Fibroblast of peridontal ligament (primary cell): ENCODE results near the gene TXNIP.
A peak's percentile ranks its signal among the peaks of the same experiment; 100 is the strongest.

Experiments
- DNase-seq: peaks from one replicate; pipeline ENCODE4 v3.0.0-alpha.2; 2010; ENCODE audit errors: extremely low read depth

The TXNIP gene

DNA sequence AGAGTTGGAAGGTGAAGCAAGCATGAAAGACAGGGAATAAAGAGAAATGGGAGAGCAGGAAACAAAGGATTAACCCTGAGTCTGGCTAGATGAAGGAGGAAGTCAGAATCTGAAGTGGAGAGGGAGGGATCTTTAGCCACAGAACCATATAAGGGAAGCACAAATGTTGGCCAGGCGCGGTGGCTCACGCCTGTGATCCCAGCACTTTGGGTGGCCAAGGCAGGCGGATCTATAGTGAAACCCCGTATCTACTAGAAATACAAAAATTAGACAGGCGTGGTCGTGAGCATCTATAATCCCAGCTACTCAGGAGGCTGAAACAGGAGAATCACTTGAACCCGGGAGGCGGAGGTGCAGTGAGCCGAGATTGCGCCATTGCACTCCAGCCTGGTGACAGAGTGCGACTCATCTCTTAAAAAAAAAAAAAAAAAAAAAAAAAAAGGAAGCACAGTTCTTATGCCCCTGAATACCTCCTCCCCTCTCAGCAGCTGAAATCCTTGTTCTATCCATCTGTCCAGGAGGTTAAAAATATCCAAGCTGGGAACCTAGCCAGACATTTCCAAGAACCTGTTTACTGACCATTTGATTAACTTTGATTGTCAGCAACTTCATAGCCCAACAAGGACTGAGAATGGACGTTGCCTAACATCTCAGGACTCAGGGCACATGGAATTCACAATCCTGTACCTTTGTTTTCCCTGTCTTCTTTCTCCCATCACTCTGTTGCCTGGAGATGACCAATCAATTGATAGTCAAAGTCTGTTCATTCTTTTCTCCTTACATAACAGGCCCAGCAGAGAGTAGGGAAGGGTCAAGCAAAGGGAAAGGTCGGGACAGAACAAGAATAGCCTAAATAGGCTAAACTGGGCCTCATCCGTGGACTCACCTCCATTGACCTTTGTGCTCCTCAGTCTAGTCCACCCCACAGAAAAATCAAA lies 10.6 kb downstream of the TXNIP start:
- peak; percentile 79 for DNase-seq

DNA sequence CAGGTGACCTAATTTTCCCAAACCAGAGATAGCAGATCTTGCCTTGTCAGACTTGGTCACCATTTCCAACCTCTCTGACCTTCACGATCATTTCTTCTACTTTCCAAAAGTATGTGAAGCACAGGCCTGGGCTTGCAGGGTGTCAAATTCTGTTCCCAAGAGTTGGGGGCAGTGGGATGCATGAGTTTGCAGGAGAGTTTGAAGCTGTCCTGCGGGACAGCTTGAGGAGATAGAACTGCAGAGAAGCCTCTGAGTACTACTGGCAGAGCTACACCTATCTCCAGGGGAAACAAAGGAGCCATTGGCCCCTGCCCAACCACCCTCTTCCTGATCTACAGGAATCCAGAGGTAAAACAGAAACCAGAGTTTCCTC lies 11.3 kb downstream of the TXNIP start:
- no peak for DNase-seq

DNA sequence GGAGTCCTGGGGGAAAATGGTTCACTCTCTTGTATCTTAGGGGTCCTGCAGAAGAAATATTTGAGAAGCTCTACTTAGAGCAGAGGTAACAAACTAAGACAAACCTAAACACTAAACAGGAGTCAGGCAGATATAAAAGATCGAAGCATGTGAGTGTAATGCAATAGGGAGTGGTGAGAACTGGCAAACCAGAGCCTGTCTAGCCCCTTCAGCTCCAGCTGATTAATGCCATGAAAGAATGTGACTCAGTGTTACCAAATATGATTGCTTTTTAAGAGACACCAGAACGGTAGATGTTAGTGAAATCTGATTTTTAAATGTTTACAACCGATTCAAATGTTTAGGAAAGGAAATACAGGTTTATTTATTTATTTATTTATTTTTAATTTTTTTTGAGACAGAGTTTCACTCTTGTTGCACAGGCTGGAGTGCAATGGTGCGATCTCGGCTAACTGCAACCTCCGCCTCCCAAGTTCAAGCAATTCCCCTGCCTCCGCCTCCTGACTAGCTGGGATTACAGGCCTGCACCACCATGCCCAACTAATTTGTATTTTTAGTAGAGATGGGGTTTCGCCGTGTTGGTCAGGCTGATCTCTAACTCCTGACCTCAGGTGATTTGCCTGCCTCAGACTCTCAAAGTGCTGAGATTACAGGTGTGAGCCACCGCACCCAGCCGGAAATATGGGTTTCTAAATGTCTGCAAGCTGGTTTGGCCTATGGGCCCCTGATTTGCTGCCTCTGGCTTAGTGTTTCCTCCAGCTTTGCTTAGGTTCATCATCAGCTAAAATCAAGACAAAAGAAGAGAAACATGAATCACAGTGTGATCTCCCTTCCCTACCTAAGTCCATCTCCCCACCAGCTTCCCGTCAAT lies 12.2 kb downstream of the TXNIP start:
- no peak for DNase-seq

DNA sequence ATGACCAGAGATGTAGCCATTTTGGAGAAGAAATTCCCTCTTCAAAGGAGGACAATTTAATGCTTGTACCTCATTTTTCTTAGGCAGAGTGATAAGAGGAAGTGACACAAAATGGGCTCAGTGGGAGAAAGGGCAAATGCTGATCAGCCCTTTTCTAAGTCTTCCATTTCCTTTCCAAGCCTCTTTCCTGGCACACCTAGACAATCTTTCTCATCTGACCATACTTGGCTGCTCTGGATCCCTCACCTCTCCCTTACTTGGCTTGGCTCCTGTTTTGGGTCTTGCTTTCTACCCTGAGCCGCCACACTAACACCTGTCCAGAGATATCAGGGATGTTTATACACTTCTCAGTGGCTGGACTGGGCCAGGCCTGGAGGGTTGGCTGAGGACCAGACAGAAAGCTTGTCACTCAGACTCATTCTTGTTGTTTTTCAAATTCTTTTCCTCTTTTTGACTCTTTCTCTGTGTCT lies 13.1 kb downstream of the TXNIP start:
- no peak for DNase-seq

DNA sequence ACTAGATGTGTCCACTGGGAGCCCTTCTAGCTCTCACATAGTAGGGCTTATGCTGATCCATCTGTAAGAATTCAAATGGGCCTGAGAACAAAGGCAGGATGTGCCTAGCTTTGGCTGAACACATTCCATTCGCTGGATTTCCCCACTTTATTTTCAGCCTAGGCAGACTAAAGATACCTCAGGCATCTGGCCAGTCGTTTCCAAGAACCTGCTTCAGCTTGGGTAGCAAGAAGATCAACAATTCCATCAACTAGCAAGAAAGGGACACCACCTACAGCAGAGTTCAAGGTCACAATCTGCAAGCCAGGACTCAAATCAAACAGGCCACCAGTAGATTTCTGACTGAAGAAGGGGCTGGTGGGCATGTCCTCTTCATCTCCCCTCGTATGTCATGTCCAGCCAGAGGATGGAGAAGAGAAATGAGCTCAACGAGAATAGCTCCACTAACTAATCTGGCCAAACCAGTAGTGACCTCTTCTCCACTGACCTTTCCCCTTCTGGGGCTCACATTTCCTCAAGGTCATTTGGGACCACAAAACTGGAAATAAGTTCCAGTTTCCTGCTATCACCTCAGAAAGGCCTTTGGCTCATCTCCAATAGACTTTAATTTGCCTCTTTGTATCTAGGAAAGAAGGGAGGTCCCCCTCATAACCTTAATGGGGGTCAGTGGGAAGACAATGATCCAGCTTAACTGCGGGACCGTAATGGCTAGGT lies 14.2 kb downstream of the TXNIP start:
- no peak for DNase-seq

DNA sequence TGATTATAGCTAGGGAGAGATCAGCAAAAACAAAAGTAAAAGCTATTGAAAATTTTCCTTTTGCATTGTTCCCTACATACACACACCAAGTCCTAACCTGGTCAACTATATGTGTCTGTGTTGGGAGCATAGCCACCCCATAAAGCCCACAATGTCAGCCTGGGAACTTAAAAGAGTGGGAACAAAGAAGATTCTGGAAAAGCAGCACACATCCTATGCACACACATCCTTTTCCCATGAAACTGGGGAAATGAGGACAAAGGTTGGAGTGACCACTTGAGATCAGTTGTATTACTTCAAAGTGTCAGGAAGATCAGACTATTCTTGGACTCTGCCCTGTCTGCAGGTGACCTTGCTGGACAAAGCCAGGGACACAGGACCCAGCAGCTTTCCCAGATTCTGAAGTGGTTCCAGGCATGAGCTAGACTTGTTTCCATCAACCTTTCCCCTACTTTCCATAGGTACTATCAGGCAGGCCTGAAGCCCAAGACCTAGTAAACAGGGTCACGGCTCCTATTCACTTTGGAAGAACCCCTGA lies 15.9 kb downstream of the TXNIP start:
- DNase-seq, result no peak

DNA sequence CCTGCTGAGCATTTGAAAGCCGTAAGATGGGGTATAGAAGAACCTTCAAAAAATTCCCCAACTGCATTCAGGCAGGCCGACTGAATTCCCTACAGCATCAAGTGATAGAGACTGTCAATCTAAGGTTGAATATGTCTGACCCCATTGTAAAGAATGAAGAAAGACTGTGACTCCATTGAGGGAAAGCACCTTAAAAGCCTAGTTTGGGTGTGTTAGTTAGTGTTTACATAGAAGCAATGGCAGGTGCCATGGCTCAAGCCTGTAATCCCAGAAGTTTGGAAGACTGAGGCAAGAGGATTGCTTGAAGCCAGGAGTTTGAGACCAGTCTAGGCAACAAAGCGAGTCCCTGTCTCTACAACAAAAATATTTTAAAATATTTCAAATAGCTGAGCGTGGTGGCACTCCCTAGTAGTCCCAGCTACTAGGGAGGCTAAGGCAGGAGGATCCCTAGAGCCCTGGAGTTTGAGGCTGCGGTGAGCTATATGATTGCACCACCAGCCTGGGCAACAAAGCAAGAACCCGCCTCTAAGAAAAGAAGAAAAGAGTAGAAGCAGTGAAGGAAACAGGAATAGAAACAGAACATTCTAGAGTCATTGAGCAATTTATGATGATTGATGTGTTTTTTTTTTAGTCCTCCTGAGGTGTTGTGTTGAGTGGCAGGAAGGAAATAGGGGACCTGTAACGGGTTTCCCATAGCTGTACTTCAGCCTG lies 16.5 kb downstream of the TXNIP start:
- no peak for DNase-seq

DNA sequence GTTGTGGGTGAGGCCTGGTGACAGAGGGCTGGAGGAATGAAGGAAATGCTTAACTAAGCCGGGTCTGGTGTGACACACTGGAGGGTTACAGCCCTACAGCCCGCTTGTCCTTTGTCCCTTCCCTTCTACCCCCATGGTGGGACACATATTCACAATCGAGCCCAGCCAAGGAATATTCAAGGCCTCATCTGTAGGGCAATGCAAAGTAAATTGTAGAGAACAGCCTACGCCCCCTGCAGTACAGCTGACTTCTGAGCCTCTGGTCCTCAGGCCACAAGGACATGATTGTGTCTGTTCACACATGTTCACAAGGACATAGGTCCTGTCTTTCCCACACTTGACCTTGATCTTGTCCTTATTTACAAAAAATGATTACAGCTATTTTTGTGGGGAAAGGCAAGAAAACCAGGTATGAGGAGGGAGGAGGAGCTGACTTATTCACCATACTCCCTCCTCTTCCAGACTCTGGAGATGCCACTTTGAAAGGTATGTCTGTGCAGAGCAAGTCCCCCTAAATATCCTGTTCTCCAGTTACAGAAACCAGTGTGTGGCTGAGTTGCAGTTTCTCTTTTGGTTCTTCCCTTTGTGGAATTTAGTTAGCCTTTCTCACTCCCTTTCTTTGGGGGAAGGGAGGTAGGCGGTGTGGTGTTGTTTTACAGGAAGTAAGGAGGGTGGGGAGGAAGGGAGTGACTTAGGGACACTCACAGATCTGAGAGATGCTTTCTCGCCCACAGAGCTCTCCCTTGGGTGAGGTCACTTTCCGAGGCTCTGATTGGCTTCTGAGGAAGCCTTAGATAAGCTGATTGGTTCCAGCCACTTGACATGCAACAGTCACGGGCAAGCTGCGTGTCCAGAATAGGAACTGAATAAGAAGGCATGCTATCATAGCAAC lies 17.3 kb downstream of the TXNIP start:
- DNase-seq, result peak; percentile 100

DNA sequence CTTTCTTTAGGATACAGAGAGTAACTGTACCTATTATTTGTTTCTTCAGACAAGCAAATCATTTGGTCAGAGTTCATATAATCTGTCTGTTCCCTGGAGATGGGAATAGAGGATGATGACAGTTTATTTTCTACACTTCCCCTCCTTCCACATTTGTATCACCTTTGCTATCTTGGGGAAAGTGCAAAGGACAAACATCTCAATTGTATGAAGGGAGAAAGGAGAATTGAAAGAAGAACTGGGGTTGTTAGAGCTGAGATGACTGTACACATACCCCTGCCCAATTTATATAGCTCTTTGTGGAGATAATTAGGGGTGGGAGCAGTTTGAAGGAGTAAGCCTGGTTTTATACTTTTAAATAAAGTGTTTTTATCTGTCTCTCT lies 17.9 kb downstream of the TXNIP start:
- no peak for DNase-seq

DNA sequence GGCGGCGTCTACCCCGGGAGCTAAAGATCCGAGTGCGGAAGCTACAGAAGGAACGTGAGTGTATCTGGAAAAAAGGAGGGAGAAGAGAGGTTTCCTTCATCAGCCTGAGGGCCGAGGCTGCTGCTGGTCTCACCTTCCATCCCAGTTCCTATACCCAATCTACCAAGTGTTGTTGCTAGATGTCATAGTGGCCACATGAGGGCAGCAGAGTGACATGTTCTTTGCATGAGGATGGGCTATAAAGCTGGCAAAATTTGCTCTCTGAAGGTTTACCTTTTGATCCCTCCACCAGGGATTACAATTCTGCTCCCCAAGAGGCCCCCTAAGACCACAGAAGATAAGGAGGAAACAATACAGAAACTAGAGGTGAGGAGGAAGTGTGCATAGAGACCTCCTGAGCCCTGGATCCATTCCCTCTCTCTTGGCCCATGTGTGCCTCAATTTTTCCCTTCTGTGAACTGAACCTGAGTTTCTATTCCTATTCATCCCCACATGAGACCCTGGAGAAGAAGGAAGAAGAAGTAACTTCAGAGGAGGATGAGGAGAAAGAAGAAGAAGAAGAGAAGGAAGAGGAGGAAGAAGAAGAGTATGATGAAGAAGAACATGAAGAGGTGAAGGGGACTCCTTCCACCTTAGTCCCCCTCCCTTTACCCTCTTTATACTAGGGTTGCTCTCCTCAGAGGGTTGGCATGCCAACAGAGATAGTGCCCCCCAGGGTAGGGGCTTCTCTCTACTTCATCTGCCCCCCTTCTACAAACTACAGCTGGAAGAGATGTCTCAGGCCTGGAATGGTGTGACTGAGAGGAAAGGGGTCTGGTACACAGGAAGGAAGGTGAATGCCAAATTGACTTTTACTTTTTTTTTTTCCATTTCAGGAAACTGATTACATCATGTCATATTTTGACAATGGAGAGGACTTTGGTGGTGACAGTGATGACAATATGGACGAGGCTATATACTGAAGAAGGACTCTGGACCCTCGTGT lies 18.6 kb downstream of the TXNIP start:
- DNase-seq, result peak; percentile 88

DNA sequence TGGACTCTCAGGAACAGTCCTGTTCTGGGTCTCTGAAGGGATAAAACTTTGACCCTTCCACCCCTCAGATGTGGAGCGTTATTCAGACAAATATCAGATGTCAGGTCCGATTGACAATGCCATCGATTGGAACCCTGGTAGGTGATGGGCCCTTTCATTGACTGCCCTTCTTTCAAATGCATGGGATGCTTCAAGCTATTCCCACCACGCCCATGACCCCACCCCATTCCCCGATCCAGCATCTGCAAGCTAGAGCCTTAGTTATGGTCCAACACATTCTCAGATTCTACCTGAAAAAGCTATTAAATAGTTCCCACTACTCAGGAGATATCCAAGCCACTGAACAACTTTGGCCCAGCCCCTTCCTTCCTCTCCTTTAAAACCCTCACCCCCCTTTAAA lies 19.4 kb downstream of the TXNIP start:
- no peak for DNase-seq

DNA sequence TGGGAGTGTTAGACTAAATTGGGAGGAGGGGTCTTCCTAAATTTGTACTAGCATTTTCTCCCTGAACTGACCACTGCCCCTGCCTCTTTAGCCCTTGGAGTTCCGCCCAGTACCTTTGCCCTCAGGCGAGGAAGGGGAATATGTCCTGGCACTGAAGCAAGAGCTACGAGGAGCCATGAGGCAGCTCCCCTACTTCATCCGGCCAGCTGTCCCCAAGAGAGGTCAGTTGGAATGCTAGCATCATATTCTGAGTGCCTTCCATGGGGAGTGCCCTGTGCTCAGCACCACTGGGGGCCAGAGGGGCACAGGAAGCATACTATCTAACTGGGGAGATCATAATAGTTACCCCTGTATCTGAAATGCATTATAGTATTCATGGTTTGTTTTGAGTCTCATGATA lies 21.2 kb downstream of the TXNIP start:
- no peak for DNase-seq

DNA sequence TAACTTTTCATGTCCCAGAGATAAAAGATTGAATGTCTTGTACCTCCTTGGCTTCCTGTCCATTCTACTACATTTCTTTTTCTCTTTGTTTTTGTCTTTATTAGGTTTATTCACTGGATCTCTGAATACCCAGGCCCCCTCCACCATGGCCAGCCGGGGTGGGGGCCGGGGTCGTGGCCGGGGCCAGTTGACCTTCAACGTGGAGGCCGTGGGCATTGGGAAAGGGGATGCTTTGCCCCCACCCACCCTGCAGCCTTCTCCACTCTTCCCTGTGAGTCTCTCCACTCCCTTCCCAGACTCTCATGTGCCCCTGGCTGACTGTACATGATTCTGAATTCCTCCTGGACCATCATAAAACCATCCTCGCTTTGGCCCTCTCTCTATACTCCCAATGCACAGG lies 21.7 kb downstream of the TXNIP start:
- DNase-seq, result no peak

DNA sequence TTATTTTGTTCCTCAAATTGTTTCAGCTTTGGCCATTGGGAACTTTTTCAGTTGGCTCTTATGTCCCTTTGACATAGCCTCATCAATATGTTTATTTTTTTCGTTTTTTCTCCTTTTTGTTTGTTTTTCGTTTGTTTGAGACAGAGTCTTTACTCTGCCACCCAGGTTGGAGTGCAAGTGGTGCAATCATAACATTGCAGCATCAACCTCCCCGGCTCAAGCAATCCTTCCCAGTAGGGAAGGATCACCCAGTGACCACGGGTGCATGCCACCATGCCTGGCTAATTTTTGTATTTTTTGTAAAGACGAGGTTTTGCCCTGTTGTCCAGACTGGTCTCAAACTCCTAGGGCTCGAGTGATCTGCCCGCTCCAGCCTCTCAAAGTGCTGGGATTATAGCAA lies 23.8 kb downstream of the TXNIP start:
- DNase-seq, result no peak

DNA sequence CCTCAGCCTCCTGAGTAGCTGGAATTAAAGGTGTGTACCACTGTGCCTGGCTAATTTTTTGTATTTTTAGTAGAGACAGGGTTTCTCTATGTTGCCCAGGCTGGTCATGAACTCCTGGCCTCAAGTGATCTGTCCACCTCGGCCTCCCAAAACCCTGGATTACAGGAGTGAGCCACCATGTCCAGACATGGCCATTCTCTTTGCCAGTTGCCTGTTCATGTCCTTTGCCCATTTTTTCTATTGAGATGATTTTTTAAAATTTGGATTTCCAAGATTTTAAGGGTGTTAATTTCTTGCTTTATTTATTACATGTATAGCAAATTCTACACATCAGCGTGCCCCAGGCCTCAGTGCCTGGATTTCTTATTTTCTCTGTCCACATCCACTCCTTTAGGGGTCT lies 29.1 kb downstream of the TXNIP start:
- DNase-seq, result no peak

DNA sequence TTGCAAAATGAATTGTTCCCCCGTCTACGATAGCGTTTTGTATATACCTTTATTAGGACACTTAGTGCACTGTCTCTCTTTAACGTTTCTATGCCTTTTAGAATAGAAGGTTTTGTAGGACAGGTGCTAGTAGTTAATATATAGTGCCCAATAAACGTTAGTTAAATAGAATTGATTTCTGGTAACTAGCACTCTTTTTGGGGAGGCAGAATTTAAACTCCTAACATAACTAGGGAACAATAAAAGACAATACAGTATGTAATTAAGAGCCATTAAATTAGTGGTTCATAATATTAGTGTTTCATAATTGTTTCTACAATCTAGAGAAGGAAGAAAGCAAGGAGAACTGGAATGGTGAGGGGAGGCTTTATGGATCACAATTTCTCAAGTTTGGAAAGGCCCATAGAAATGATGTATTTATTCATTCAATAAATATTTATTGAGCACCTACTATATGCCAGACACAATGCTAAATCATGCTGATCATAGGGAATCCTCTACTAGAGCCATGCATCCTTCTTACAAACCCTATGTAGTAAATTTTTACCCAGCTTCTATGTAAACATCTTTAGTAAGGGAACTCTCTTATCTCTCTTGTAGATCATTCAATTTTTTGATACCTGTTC lies 31.1 kb downstream of the TXNIP start:
- DNase-seq, result no peak

DNA sequence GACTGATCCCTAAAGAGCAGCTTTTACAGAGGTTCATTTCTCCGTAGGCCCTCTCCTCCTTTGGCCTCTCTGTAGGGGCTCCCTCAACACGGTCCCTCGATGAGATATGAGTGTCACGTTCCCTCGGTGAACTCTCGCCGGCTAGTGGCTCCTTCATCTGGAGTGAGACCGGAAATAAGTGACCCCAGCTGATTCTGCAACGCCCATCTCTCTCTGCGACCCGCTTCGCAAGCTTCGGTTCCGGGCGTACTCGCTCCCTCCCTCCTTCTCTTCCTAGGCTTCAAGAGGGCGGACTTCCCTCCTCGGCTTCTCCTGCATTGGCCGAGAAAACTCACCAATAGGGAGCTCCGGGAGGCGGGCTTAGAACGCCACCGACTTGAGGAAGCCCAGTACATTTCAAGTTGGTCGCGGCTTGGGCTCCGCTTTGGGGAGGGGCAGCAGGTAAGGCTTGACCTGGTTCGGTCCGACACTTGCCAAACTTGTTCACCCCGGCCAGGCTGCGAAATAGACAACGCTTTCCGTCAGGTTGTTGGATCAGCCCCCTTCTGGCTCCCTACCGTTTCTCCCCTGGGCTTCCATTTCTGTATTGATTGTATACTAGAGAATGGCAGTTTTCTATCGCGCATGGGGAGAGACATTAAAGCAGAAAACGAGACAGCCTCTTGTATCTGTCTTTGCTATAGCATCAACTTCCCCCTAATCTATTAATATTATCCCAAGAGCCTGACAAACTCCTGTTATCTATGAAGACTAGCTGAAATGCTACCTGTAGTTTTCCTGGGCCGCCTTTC lies 31.9 kb downstream of the TXNIP start, which contains the start of the genes ANKRD34A and POLR3GL:
ANKRD34A (minus strand) TSS at position 248 of the 791 bp plus-strand sequence. CDS start 2,816 bp downstream, outside the sequence.
POLR3GL (plus strand) TSS at position 363 of the 791 bp plus-strand sequence. CDS start 10,176 bp downstream, outside the sequence.
- peak; percentile 90 for DNase-seq
